ENCODE results near the gene OSGEP.
A peak's percentile ranks its signal among the peaks of the same experiment; 100 is the strongest.
"Not testable (repeated sequence)": the region's sequence is repeated elsewhere in the genome, so short reads cannot be mapped to it uniquely, and the experiment has no call there.

Gene OSGEP

DNA sequence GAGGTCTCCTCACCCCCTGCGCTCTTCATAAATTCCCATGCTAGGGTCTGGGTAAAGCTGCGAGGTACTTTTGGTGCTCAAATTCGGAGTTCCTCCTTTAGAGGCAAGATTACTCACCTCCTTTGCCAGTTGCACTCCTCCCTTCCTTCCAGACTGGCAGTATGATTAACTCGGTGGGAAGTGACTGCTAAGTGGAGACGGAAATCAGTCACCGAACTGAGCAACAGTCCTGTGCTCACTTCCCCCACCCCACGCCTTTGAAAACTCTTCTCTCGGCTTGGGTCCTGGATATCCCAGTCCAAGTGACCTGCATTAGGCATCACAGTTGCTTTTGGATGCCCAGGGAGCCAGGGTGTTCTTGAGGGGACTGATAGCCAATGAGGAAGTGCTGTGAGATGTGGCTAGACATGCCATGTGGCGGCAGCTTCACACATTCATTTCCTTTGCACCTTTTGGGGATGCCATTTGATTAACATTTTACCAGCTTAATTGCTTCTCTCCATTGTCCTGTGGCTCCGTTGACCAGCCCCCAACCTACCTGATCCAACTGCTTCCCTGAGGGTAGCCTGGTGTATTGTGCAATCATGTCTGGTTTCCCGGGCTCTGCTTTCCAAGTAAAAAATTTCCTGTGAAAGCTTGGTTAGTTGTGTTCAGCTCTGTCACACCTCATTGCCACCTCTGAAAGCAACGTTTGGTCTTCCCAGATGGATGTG is 15.4 kb upstream of the OSGEP start:
- peak; percentile 79 to 82 for ATAC-seq

- peak; percentile 94 to 95 for ATAC-seq
Measured at GRCh38 chr14:20469242-20469889, 14.8 kb upstream of the OSGEP start, which contains the start of gene PNP. PNP (plus strand) TSS chr14:20469406; CDS start chr14:20469525, 119 bp downstream.

DNA sequence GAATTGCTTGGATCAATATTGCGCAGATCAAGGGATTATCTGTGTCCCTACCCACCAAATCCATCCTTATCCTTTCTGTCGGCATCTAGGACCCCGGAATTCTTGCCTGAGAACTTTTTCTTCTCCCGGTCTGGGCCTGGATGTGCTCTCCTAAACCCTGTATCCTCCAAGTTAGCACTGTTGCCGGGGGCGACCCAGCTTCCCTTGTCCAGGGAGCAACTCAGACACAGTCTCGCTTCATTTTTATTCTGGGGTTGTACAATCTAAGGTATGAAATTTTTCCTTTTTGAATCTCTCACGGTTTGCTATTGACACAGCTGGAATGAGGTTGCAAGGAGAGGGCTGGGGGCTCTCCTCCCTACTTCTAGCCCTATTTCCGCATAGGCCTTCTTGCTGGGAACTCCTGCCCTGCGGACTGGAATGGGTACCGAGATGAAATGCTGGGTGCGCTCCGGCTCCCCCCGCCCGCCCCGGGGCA is 14.2 kb upstream of the OSGEP start:
- ATAC-seq, result no peak

GRCh38 chr14:20461225-20462141 is 6.9 kb upstream of the OSGEP start, which contains the start of gene PIP4P1:
PIP4P1 (minus strand) TSS chr14:20461434; CDS start chr14:20461325, 109 bp downstream.
- ATAC-seq, result peak; percentile 96 to 97

DNA sequence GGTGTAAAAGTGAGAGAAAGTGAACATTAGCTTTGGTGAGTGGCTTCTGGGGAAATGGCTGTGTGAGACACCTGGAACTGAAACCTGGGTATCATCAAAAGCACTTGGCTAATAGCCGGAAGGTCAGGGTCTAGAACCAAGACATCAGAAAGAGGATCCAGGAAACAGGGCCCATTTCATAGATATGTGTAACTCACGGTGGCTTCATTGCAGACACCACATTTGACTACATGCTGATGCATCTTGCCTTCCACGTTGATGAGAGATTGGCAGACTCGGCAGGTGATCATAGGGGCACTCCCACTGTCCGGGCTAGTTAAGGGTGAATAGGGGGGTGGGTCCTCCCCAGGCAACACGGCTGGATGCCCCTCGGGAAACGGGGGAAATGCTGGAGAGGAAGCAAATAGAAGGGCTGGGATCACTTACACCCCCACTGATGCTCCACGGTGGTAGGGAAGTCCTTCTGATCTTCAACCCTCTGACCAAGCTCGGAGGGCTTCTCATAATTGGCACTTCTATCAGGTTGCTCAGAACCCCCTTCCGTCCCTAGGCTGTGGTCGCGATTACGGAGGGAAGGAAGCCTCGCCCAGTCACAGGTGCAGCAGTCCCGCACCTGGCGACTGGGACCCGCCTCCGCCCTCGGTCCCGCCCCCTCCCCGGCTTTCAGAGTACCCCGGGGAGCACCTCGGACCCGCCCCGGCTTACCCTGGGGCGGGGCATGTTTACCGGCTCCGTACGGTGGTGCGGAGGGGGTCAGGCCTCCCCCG is 6.0 kb upstream of the OSGEP start:
- peak; percentile 0 to 2 for ATAC-seq

DNA sequence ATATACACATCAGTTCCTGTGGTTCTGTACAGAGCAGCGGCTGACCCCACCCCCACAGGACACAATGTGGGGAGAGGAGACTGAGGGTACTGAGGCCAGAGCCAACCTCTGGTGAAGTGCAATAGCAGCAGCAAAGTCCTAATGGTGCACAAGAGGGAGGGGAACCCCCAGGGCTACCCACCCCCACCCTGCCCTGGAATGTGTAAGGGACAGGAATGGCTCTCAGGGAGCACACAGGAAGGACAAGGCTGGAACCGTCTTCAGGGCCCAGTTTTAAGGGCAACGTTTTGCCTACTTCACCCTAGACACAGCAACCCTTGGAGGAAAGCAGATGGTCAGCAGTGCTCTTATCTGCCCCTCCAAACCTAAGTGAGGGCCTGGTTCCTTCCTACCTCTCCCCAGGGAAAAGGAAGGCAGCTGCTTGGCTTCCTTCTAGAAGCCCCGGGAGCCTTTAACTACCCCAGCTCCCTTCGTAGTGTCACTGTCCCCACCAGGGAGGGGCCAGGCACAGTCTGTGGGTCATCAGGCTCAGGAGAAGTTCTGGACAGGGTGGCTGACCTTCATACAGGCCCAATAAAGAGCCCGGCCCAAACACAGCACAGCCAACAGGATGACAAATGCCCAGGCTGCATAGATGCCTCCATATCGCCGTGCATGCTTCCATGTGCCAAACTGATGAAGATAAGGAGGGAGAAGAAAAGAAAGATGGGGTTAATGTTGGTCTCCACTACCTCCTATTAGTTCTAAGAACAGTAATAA is 3.6 kb upstream of the OSGEP start:
- ATAC-seq, result no peak

- ATAC-seq, result no peak
Measured at GRCh38 chr14:20456971-20457370, 2.4 kb upstream of the OSGEP start.

- ATAC-seq, result peak; percentile 71 to 72
Measured at GRCh38 chr14:20455355-20456300, 1.0 kb upstream of the OSGEP start.

DNA sequence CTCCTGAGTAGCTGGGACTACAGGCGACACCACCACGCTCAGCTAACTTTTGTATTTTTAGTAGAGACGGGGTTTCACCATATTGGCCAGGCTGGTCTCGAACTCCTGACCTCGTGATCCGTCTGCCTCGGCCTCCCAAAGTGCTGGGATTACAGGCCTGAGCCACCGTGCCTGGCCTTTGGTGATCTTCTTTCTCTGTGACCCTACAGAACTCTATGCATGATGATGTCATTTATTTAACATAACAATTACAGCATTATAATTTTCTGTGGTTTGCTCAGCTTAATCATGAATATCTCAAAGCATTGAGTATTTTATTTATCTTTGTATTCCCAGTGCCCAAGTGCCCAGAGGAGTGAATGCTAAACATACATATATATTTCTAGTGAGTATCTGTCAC is 1.8 kb downstream of the OSGEP start:
- not testable (repeated sequence) for ATAC-seq

DNA sequence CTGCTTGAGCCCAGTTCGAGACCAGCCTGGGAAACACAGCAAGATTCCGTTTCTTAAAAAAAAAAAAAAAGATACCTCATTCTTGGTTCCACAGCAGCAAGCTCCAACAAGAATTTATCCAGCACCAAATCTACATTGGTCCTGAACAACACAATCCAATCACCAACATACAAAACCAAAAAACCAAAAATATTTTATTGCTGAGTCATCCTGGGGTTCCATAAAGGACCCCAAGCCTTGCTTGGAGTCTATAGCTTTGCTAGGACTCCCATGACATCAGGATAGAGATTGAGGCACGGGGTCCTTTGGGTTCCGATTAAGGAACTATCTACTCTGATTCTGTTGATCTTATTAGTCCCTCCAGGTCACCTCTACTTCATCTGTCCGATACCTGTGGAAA is 7.7 kb downstream of the OSGEP start:
- ATAC-seq, result no peak

- not testable (repeated sequence) for ATAC-seq
Measured at GRCh38 chr14:20443650-20444049, 11.0 kb downstream of the OSGEP start.

DNA sequence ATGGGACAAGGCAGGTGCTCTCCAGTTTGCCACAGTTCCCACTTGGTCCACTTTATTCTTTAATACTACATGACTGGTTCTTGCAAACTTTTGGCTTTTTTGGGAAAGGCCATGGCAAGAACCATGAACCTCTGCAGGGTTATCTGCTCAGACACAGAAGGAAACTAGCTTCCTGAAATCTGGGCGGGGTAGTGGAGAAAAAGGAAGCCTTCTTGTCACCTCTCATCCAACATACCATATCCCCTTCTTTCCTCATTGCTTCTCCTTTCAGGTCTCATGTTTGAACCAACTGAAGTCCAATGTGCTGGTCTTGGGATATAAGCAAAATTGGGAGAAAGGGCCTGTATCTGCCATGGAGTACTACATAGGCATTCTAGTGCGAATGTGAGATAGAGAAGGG is 13.2 kb downstream of the OSGEP start:
- ATAC-seq, result no peak

DNA sequence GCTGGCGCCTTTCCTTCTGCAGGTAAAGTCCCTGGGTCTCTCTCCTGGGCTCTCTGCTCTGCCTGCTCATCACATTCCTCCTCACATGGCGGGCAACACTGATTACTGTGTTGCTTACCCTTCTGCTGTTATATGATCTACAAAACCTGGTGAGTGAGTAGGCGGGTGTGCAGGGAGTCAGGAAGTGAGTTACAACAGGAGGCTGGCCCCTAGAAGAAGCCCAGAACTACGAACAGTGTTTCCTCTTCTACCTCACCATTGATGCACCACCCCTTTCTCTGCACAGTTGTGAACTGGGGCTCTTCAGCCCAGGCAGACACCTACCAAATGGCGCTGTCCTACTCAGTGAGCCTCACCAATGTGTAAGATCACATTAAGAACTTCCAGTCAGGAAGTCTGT is 13.7 kb downstream of the OSGEP start:
- ATAC-seq, result peak; percentile 75 to 83

GRCh38 chr14:20440465-20440864 is 14.1 kb downstream of the OSGEP start:
- peak in 1 of 2 donors; percentile 14 for ATAC-seq

DNA sequence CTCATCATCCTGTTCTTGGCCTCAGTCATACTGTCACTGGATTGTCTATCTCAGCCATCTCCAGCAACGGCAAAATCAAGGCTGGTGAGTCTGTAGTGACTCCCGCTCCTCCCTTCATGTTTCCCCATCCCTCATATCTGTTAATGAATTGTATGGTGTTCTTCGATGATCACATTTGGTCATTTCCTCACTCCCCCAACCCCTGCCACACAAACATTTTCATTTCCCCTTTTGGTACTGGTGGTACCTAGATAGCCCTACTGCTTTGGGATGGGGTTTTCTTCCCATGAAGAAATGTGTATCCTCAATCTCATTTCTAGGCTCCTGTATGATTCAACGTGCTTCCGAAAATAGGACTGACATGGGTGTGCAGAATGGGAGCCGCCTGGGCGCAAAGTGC is 15.9 kb downstream of the OSGEP start:
- no peak for ATAC-seq

DNA sequence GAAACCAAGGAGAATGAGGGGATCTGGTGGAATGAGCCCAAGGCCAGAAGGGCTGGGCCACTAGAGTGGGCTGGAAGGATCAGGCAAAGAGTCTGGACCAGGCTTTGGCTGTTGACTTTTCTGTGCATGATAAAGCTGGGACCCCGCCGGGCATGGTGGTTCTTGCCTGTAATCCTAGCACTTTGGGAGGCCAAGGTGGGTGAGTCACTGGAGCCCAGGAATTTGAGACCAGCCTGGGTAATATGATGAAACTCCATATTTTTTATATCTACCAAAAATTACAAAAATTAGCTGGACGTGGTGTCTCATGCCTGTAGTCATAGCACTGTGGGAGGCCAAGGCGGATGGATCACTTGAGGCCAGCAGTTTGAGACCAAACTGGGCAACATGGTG is 18.3 kb downstream of the OSGEP start:
- no peak for ATAC-seq

DNA sequence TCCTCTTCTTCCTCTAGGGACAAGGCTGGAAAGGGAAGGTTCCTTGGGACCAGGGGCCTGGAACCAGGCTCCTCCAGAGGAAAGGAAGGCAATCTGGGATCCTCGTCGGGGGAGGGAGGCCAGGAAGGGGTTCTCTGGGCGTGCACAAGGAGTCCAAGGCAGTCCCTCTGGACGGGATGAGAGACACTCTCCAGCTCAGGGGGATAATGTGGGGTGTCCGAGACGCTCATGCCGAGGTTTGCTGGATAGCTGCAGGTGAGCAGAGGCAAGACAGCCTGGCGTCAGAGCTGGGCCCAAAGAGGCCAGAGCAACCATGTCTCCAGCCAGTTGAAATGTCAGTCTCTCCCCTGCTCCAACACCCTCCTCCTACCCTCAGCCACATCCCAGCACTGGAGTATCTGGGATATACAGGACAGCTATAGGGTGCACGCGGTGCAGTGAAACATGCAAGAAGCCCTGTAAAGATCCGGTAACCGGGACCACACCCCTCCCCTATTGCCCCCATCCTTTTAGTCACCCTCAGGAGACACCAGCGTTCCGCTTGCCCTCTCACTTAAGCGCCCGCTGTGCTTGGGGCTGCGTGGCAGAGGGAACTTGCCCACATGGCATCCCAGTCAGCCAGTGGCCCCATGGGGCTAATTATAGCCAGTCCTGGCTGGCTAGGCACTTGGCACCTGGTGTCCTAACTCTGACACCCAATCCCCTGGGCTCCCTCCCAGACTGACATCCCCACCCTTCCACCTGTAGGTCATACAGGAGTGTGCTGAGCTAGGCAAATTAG is 18.8 kb downstream of the OSGEP start, which contains the start of gene KLHL33:
Gene KLHL33, minus strand, starts transcription at position 585 of the 781 bp plus-strand sequence. Its CDS starts 355 bp downstream, at position 230.
- ATAC-seq, result no peak

GRCh38 chr14:20434701-20435581 is 19.7 kb downstream of the OSGEP start:
- ATAC-seq, result no peak
